Right lobe of liver (tissue), 4 donors: ENCODE data around the gene RAB8B.

Experiments
- CTCF ChIP-seq, 4 donors: fragments of 200-600 bp in 3 of 4; fragments of 450-650 bp in 1 of 4; IDR thresholded peaks; one replicate each; pipeline versions ENCODE4 v1.5.1 to v1.8.0; 2016 to 2022; ENCODE audit warnings: antibody characterized with exemption in 4 of 4, mild to moderate bottlenecking in 2 of 4
- POLR2A ChIP-seq: fragments of 450-650 bp; IDR thresholded peaks from one replicate; pipeline ENCODE4 v1.6.1; 2017; ENCODE audit warnings: antibody characterized with exemption, mild to moderate bottlenecking
- donor health status: DM: no; HTN: no; CAD: no.
- donor health status: DM: no; HTN: no; CAD: no.
- donor health status: DM: no; HTN: yes; CAD: no.

- TF ChIP-seq CTCF (IDR thresholded peaks at IDR 0.05) (no peak), POLR2A (no peak)
Observed at GRCh38 chr15:63246691-63247469, 57.5 kb downstream of the RAB8B start.
